Esophagus muscularis mucosa (tissue), 4 donors: ENCODE data around the gene MACROD2. TPM values are rescaled to one million over a fixed set of nuclear protein-coding genes. Genes with fewer than 3 reads are reported as not detected.

ENCODE experiments used
- DNase-seq: peaks from one replicate; pipeline ENCODE4 v3.0.0-alpha.2; 2017; ENCODE audit errors: extremely low spot score
- H3K27ac ChIP-seq, 4 donors: fragments of 200-600 bp; sonication (generic); replicated peaks in 1 of 4; 1 replicate in 3 of 4; 2 replicates in 1 of 4; pipeline ENCODE4 v1.5.1; 2016 to 2019; ENCODE audit warnings: mild to moderate bottlenecking in 1 of 4
- H3K27me3 ChIP-seq, 4 donors: fragments of 200-600 bp; sonication (generic); one replicate each; pipeline versions ENCODE4 v1.5.1 to v1.6.0; 2016 to 2019
- H3K36me3 ChIP-seq, 4 donors: fragments of 200-600 bp; sonication (generic); one replicate each; pipeline ENCODE4 v1.5.1; 2016 to 2019
- H3K4me1 ChIP-seq, 4 donors: fragments of 200-600 bp; sonication (generic); one replicate each; pipeline ENCODE4 v1.5.1; 2016 to 2019
- H3K4me3 ChIP-seq, 4 donors: fragments of 200-600 bp; sonication (generic); 1 replicate in 2 of 4; 2 replicates in 2 of 4; pipeline ENCODE4 v1.5.1; 2016 to 2019; ENCODE audit warnings: mild to moderate bottlenecking in 4 of 4, moderate library complexity in 1 of 4
- H3K9me3 ChIP-seq, 4 donors: fragments of 200-600 bp; sonication (generic); 1 replicate in 3 of 4; 2 replicates in 1 of 4; pipeline ENCODE4 v1.5.1; 2016 to 2019
- CTCF ChIP-seq, 3 experiments: fragments of 200-600 bp in 2 of 3; fragments of 450-650 bp in 1 of 3; sonication (generic) in 2 of 3; IDR thresholded peaks; one replicate each; pipeline ENCODE4 v1.5.1; 2017 to 2019; ENCODE audit warnings: antibody characterized with exemption in 3 of 3, mild to moderate bottlenecking in 2 of 3, moderate library complexity in 1 of 3
- EP300 ChIP-seq: sonication (generic); formaldehyde crosslinking; IDR thresholded peaks from one replicate; pipeline ENCODE4 v1.6.1; 2017; ENCODE audit warnings: antibody characterized with exemption
- POLR2A ChIP-seq: fragments of 450-650 bp; IDR thresholded peaks from one replicate; pipeline ENCODE4 v1.6.1; 2017; ENCODE audit warnings: antibody characterized with exemption, moderate library complexity, mild to moderate bottlenecking, low read depth
- POLR2AphosphoS5 ChIP-seq, 2 donors: sonication (generic); formaldehyde crosslinking; IDR thresholded peaks; one replicate each; pipeline ENCODE4 v1.6.1; 2017; ENCODE audit warnings: antibody characterized with exemption in 2 of 2
- WGBS: methylation state at CpG from one replicate; pipeline ENCODE4 v1.1.5; 2018; 5-methylcytosine and 5-hydroxymethylcytosine counted together
- intact Hi-C: fragments of 100-400 bp; cut with DNase I; formaldehyde crosslinking; loops from one replicate; pipeline ENCODE4 v1.15.1; 2023
- total RNA-seq, 4 donors: library from RNA; depleted of rRNA; stranded (reverse); fragments of >200 nt; gene quantifications; one replicate each; pipeline versions ENCODE4 v1.1.0 to v1.2.1, GENCODE V29; 2016

MACROD2 gene
- total RNA-seq, 4 donors from 2014 or later: 1.4 to 3.6 (median 2.6) TPM

- intact Hi-C loops: no loop called here
- Histone ChIP-seq H3K36me3 (no peaks in the 10 kb centered on the region), H3K9me3 (peaks cover 0 to 7% (median 0%) of the 10 kb centered on the region in 4 donors), H3K27ac (no peak overlapping the region), H3K27me3 (no peaks in the 10 kb centered on the region), H3K4me3 (no peak overlapping the region), H3K4me1 (no peaks in the 10 kb centered on the region)
- 95% methylated on average over 5 of the region's 5 CpGs for WGBS
- no peak for DNase-seq
- TF ChIP-seq CTCF (IDR thresholded peaks at IDR 0.05) (no peak), POLR2AphosphoS5 (IDR thresholded peaks at IDR 0.05) (no peak), EP300 (no peak), POLR2A (no peak)
Measured at GRCh38 chr20:15064741-15065140, 1069.4 kb downstream of the MACROD2 start.

- WGBS: 85% methylated on average over 3 of the region's 3 CpGs
Measured at GRCh38 chr20:15065794-15066193, 1070.5 kb downstream of the MACROD2 start.

GRCh38 chr20:15068486-15068885, 1073.2 kb downstream of the MACROD2 start:
- Histone ChIP-seq H3K9me3 (peaks cover 0 to 8% (median 0%) of the 10 kb centered on the region in 4 donors), H3K4me3 (no peak overlapping the region), H3K27me3 (no peaks in the 10 kb centered on the region), H3K4me1 (no peaks in the 10 kb centered on the region), H3K27ac (no peak overlapping the region), H3K36me3 (no peaks in the 10 kb centered on the region)
- intact Hi-C loops: no loop called here
- TF ChIP-seq POLR2AphosphoS5 (IDR thresholded peaks at IDR 0.05) (no peak), EP300 (no peak), POLR2A (no peak), CTCF (IDR thresholded peaks at IDR 0.05) (no peak)
- no peak for DNase-seq

More at GRCh38 chr20:15065794-15066193, 1070.5 kb downstream of the MACROD2 start:
- H3K27ac ChIP-seq: no peak overlapping the region
- no peaks in the 10 kb centered on the region for H3K4me1 ChIP-seq
- no peaks in the 10 kb centered on the region for H3K27me3 ChIP-seq
- no peak overlapping the region for H3K4me3 ChIP-seq
- TF ChIP-seq POLR2AphosphoS5 (IDR thresholded peaks at IDR 0.05): no peak
- TF ChIP-seq POLR2A: no peak
- intact Hi-C loops: no loop called here
- peaks cover 0 to 8% (median 0%) of the 10 kb centered on the region in 4 donors for H3K9me3 ChIP-seq
- DNase-seq: no peak
- H3K36me3 ChIP-seq: no peaks in the 10 kb centered on the region

- Histone ChIP-seq H3K4me1 (no peaks in the 10 kb centered on the region), H3K36me3 (no peaks in the 10 kb centered on the region), H3K27me3 (no peaks in the 10 kb centered on the region), H3K4me3 (no peak overlapping the region), H3K27ac (no peak overlapping the region), H3K9me3 (peaks cover 0 to 8% (median 0%) of the 10 kb centered on the region in 4 donors)
- no peak for TF ChIP-seq POLR2AphosphoS5 (IDR thresholded peaks at IDR 0.05)
- no peak for TF ChIP-seq EP300
- TF ChIP-seq POLR2A: no peak
- no peak for TF ChIP-seq CTCF (IDR thresholded peaks at IDR 0.05)
- intact Hi-C loops: no loop called here
- 100% methylated on average over 2 of the region's 2 CpGs for WGBS
- no peak for DNase-seq
Measured at GRCh38 chr20:15069355-15069754, 1074.0 kb downstream of the MACROD2 start.

- DNase-seq: no peak
- WGBS: 61% methylated on average over 2 of the region's 2 CpGs
- TF ChIP-seq EP300 (no peak), POLR2A (no peak), CTCF (IDR thresholded peaks at IDR 0.05) (no peak), POLR2AphosphoS5 (IDR thresholded peaks at IDR 0.05) (no peak)
- H3K27ac ChIP-seq: no peak overlapping the region
- no peaks in the 10 kb centered on the region for H3K36me3 ChIP-seq
- no peak overlapping the region for H3K4me3 ChIP-seq
- no peaks in the 10 kb centered on the region for H3K27me3 ChIP-seq
- intact Hi-C loops: no loop called here
- no peaks in the 10 kb centered on the region for H3K4me1 ChIP-seq
- H3K9me3 ChIP-seq: peaks cover 0 to 8% (median 0%) of the 10 kb centered on the region in 4 donors
Measured at GRCh38 chr20:15071085-15071808, 1075.9 kb downstream of the MACROD2 start.
